HUES64 (cell line): Measurements from ENCODE around the gene ZKSCAN2. TPM values are rescaled to one million over a fixed set of nuclear protein-coding genes. Genes with fewer than 3 reads are reported as not detected.

Experiments
- H3K27ac ChIP-seq: 2 replicates; pipeline ENCODE4 v1.7.0; 2013; ENCODE audit warnings: low read depth, low read length, inconsistent platforms
- H3K27me3 ChIP-seq: 2 replicates; pipeline ENCODE4 v1.6.1; 2013; ENCODE audit warnings: mild to moderate bottlenecking, low read length; ENCODE audit not compliant: insufficient read depth
- H3K36me3 ChIP-seq: 2 replicates; pipeline ENCODE4 v1.6.1; 2013; ENCODE audit warnings: mild to moderate bottlenecking, low read length; ENCODE audit not compliant: insufficient read depth
- H3K4me1 ChIP-seq: 2 replicates; pipeline ENCODE4 v1.6.1; 2013; ENCODE audit warnings: mild to moderate bottlenecking, low read length, moderate library complexity; ENCODE audit not compliant: insufficient read depth
- H3K4me3 ChIP-seq: 2 replicates; pipeline ENCODE4 v1.5.1; 2013; ENCODE audit warnings: mild to moderate bottlenecking, low read length, moderate library complexity
- H3K9ac ChIP-seq: 2 replicates; pipeline ENCODE4 v1.6.1; 2013; ENCODE audit warnings: mild to moderate bottlenecking, low read depth, low read length
- H3K9me3 ChIP-seq: 2 replicates; pipeline ENCODE4 v1.6.1; 2013; ENCODE audit warnings: low read depth, low read length; ENCODE audit not compliant: insufficient read depth
- WGBS: fragments of 150-250, 120-280 bp; methylation state at CpG from one replicate; pipeline ENCODE4 v1.1.7; 2013; ENCODE audit warnings: missing lambda C conversion rate; 5-methylcytosine and 5-hydroxymethylcytosine counted together
- polyA plus RNA-seq, 2 experiments: library from polyadenylated mRNA; stranded (reverse); fragments of 50-300 nt; gene quantifications; one replicate each; pipeline ENCODE4 v1.2.3, GENCODE V29; 2013

Gene ZKSCAN2
- polyA plus RNA-seq (2013, experiment 1 of 2) = 6.5 TPM
- 7.2 TPM for polyA plus RNA-seq (2013, experiment 2 of 2)

GRCh38 chr16:25257470-25257955 lies at the start of gene ZKSCAN2:
ZKSCAN2 (minus strand) TSS chr16:25257845; CDS start chr16:25257127, 718 bp downstream.
- Histone ChIP-seq H3K36me3 (peaks cover 27% of the 10 kb centered on the region), H3K9me3 (no peaks in the 10 kb centered on the region), H3K4me3 (peak within 1 kb of the TSS; percentile 95), H3K27ac (peak within 1 kb of the TSS; percentile 100), H3K4me1 (peaks cover 13% of the 10 kb centered on the region; the same call in 1 of the 2 replicates), H3K9ac (peak within 1 kb of the TSS; percentile 98), H3K27me3 (no peaks in the 10 kb centered on the region)
- WGBS = under 1% methylated on average over 68 of the region's 69 CpGs

GRCh38 chr16:25299792-25300590 lies 42.3 kb upstream of the ZKSCAN2 start:
- H3K4me1 ChIP-seq = no peaks in the 10 kb centered on the region
- WGBS = 82% methylated on average over 4 of the region's 4 CpGs
- no peak overlapping the region for H3K27ac ChIP-seq
- H3K27me3 ChIP-seq = no peaks in the 10 kb centered on the region
- no peaks in the 10 kb centered on the region for H3K36me3 ChIP-seq
- no peak overlapping the region for H3K9ac ChIP-seq
- H3K9me3 ChIP-seq = no peaks in the 10 kb centered on the region
- no peak overlapping the region for H3K4me3 ChIP-seq

- no peak overlapping the region for H3K27ac ChIP-seq
- no peaks in the 10 kb centered on the region for H3K4me1 ChIP-seq
- WGBS = 98% methylated on average over 5 of the region's 5 CpGs
Measured at GRCh38 chr16:25298165-25298872, 40.7 kb upstream of the ZKSCAN2 start.

GRCh38 chr16:25297151-25297787 lies 39.6 kb upstream of the ZKSCAN2 start:
- 93% methylated on average over 6 of the region's 6 CpGs for WGBS
- no peak overlapping the region for H3K9ac ChIP-seq
- no peaks in the 10 kb centered on the region for H3K36me3 ChIP-seq
- no peaks in the 10 kb centered on the region for H3K27me3 ChIP-seq
- H3K4me1 ChIP-seq = no peaks in the 10 kb centered on the region
- H3K9me3 ChIP-seq = no peaks in the 10 kb centered on the region
- no peak overlapping the region for H3K4me3 ChIP-seq
- H3K27ac ChIP-seq = no peak overlapping the region

More at GRCh38 chr16:25298165-25298872, 40.7 kb upstream of the ZKSCAN2 start:
- Histone ChIP-seq H3K9me3 (no peaks in the 10 kb centered on the region), H3K4me3 (no peak overlapping the region), H3K9ac (no peak overlapping the region), H3K36me3 (no peaks in the 10 kb centered on the region), H3K27me3 (no peaks in the 10 kb centered on the region)

- WGBS = 99% methylated on average over 2 of the region's 3 CpGs
- Histone ChIP-seq H3K4me1 (no peaks in the 10 kb centered on the region), H3K4me3 (no peak overlapping the region), H3K9me3 (no peaks in the 10 kb centered on the region), H3K36me3 (no peaks in the 10 kb centered on the region), H3K27me3 (no peaks in the 10 kb centered on the region), H3K9ac (no peak overlapping the region), H3K27ac (no peak overlapping the region)
Measured at GRCh38 chr16:25291580-25291979, 33.9 kb upstream of the ZKSCAN2 start.

- Histone ChIP-seq H3K36me3 (no peaks in the 10 kb centered on the region), H3K4me3 (no peak overlapping the region), H3K27ac (no peak overlapping the region), H3K9me3 (no peaks in the 10 kb centered on the region; the same call in 1 of the 2 replicates), H3K9ac (no peak overlapping the region), H3K4me1 (no peaks in the 10 kb centered on the region), H3K27me3 (no peaks in the 10 kb centered on the region)
- over 99% methylated on average over 3 of the region's 3 CpGs for WGBS
Measured at GRCh38 chr16:25289466-25289865, 31.8 kb upstream of the ZKSCAN2 start.

GRCh38 chr16:25279491-25279890 lies 21.8 kb upstream of the ZKSCAN2 start:
- no peaks in the 10 kb centered on the region for H3K4me1 ChIP-seq
- H3K27me3 ChIP-seq = no peaks in the 10 kb centered on the region
- no peaks in the 10 kb centered on the region; the same call in 1 of the 2 replicates for H3K36me3 ChIP-seq
- no peak overlapping the region for H3K4me3 ChIP-seq
- 82% methylated on average over 7 of the region's 7 CpGs for WGBS
- peaks cover 2% of the 10 kb centered on the region; the same call in 1 of the 2 replicates for H3K9me3 ChIP-seq
- no peak overlapping the region for H3K27ac ChIP-seq
- H3K9ac ChIP-seq = no peak overlapping the region

- Histone ChIP-seq H3K27me3 (no peaks in the 10 kb centered on the region), H3K9me3 (no peaks in the 10 kb centered on the region), H3K27ac (no peak overlapping the region), H3K9ac (no peak overlapping the region), H3K4me1 (no peaks in the 10 kb centered on the region), H3K36me3 (peaks cover 17% of the 10 kb centered on the region; the same call in 1 of the 2 replicates), H3K4me3 (no peak overlapping the region)
- 92% methylated on average over 5 of the region's 5 CpGs for WGBS
Measured at GRCh38 chr16:25271421-25271820, 13.8 kb upstream of the ZKSCAN2 start.

- no peak overlapping the region for H3K9ac ChIP-seq
- no peak overlapping the region for H3K4me3 ChIP-seq
- H3K4me1 ChIP-seq = no peaks in the 10 kb centered on the region
- peaks cover 21% of the 10 kb centered on the region for H3K36me3 ChIP-seq
- 94% methylated on average over 6 of the region's 6 CpGs for WGBS
- no peaks in the 10 kb centered on the region for H3K27me3 ChIP-seq
- H3K27ac ChIP-seq = no peak overlapping the region
- H3K9me3 ChIP-seq = no peaks in the 10 kb centered on the region
Measured at GRCh38 chr16:25270577-25270976, 12.9 kb upstream of the ZKSCAN2 start.

- Histone ChIP-seq H3K27me3 (no peaks in the 10 kb centered on the region), H3K36me3 (peaks cover 25% of the 10 kb centered on the region), H3K27ac (no peak overlapping the region), H3K9me3 (no peaks in the 10 kb centered on the region), H3K4me3 (no peak overlapping the region), H3K4me1 (no peaks in the 10 kb centered on the region), H3K9ac (no peak overlapping the region)
- 96% methylated on average over 1 of the region's 1 CpG for WGBS
Measured at GRCh38 chr16:25269879-25270278, 12.2 kb upstream of the ZKSCAN2 start.

GRCh38 chr16:25265968-25266367 lies 8.3 kb upstream of the ZKSCAN2 start:
- 100% methylated on average over 2 of the region's 2 CpGs for WGBS
- Histone ChIP-seq H3K4me3 (no peak overlapping the region), H3K9me3 (no peaks in the 10 kb centered on the region), H3K4me1 (no peaks in the 10 kb centered on the region), H3K36me3 (peaks cover 42% of the 10 kb centered on the region), H3K27me3 (no peaks in the 10 kb centered on the region), H3K27ac (no peak overlapping the region), H3K9ac (no peak overlapping the region)
